OCI-LY1 (cell line): ENCODE measurements around the gene LTBP1.

Source experiments
- EZH2 ChIP-seq: fragments of 200-600 bp; sonication (generic), shearing (Covaris generic); IDR thresholded peaks from 2 replicates; pipeline ENCODE4 v1.8.0; 2017; ENCODE audit warnings: borderline replicate concordance, mixed run types, mild to moderate bottlenecking, antibody characterized with exemption, low read length, moderate library complexity, mixed read lengths
- TF ChIP-seq, protein P1 (sequence below): fragments of 200-600 bp; sonication (generic), shearing (Covaris generic); IDR thresholded peaks from 2 replicates; pipeline ENCODE4 v1.5.1; 2017; ENCODE audit warnings: mild to moderate bottlenecking, antibody characterized with exemption, low read length, moderate library complexity, mixed read lengths

DNA sequence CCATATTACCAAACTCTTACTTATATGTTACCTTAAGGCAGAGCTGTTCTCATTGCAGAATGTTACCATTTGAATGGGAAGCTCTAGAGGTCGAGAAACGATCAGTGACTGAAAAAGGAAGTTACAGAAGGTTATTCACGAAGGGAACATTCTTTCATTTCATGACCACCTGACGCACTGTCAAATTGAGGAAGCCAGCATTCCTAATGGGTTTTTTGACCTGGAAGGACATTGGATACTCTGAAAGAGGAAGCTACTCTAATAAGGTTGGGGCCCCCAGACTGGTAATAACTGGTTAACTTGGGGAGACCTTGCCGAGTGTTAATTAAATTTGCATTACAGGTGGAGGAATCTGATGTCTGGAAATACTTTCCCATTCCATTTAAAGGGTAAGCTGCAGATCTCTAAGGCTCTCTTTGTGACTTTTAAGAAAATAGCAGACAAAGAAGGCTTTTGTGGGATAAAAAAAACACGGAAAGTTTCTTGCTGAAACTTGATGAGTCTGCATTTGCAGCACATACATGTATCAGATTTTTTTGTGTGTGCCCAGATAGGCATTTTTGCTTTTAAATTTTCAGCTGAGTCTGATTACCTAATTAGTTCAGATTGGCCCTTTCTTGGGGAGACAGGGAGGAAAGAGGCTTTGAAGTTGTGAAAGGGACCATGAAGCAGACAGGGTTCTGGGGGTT lies 137.1 kb downstream of the LTBP1 start:
- TF ChIP-seq, protein P1, sequence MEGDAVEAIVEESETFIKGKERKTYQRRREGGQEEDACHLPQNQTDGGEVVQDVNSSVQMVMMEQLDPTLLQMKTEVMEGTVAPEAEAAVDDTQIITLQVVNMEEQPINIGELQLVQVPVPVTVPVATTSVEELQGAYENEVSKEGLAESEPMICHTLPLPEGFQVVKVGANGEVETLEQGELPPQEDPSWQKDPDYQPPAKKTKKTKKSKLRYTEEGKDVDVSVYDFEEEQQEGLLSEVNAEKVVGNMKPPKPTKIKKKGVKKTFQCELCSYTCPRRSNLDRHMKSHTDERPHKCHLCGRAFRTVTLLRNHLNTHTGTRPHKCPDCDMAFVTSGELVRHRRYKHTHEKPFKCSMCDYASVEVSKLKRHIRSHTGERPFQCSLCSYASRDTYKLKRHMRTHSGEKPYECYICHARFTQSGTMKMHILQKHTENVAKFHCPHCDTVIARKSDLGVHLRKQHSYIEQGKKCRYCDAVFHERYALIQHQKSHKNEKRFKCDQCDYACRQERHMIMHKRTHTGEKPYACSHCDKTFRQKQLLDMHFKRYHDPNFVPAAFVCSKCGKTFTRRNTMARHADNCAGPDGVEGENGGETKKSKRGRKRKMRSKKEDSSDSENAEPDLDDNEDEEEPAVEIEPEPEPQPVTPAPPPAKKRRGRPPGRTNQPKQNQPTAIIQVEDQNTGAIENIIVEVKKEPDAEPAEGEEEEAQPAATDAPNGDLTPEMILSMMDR = no peak
- TF ChIP-seq EZH2 = no peak
